Spleen (tissue), 11 donors: ENCODE results near the gene RET. TPM values are rescaled to one million over a fixed set of nuclear protein-coding genes. Genes with fewer than 3 reads are reported as not detected.
A peak's percentile ranks its signal among the peaks of the same experiment; 100 is the strongest.

Experiments
- DNase-seq: peaks from one replicate; pipeline ENCODE4 v3.0.0-alpha.2; 2020
- H3K27ac ChIP-seq, 8 donors: fragments of 200-600 bp; sonication (generic) in 7 of 8; 1 replicate in 4 of 8; 2 replicates in 4 of 8; pipeline versions ENCODE4 v1.5.0 to v1.8.0; 2016 to 2021; ENCODE audit warnings: inconsistent platforms in 4 of 8, mild to moderate bottlenecking in 4 of 8, moderate library complexity in 1 of 8
- H3K27me3 ChIP-seq, 7 donors: fragments of 200-600 bp; sonication (generic) in 6 of 7; replicated peaks in 1 of 7; 1 replicate in 4 of 7; 2 replicates in 3 of 7; pipeline versions ENCODE4 v1.5.0 to v1.8.0; 2016 to 2021; ENCODE audit warnings: inconsistent platforms in 3 of 7, mild to moderate bottlenecking in 1 of 7
- H3K36me3 ChIP-seq, 6 donors: fragments of 200-600 bp; sonication (generic) in 5 of 6; 1 replicate in 4 of 6; 2 replicates in 2 of 6; pipeline versions ENCODE4 v1.5.0 to v1.8.0; 2016 to 2021; ENCODE audit warnings: inconsistent platforms in 2 of 6
- H3K4me1 ChIP-seq, 6 donors: fragments of 200-600 bp; sonication (generic) in 5 of 6; 1 replicate in 3 of 6; 2 replicates in 3 of 6; pipeline versions ENCODE4 v1.5.0 to v1.8.0; 2016 to 2021; ENCODE audit warnings: inconsistent platforms in 3 of 6
- H3K4me3 ChIP-seq, 8 donors: fragments of 200-600 bp; sonication (generic) in 7 of 8; 1 replicate in 4 of 8; 2 replicates in 4 of 8; pipeline versions ENCODE4 v1.5.0 to v1.8.0; 2016 to 2021; ENCODE audit warnings: inconsistent platforms in 4 of 8, mild to moderate bottlenecking in 4 of 8, moderate library complexity in 2 of 8
- H3K9me3 ChIP-seq, 8 donors: fragments of 200-600 bp; sonication (generic) in 7 of 8; 1 replicate in 4 of 8; 2 replicates in 4 of 8; pipeline versions ENCODE4 v1.5.0 to v1.8.0; 2016 to 2021; ENCODE audit warnings: inconsistent platforms in 4 of 8
- POLR2A ChIP-seq, 3 donors: fragments of 450-650 bp; IDR thresholded peaks; one replicate each; pipeline ENCODE4 v1.5.1; 2017; ENCODE audit warnings: antibody characterized with exemption in 3 of 3, mild to moderate bottlenecking in 1 of 3
- POLR2AphosphoS5 ChIP-seq, 3 donors: sonication (generic); formaldehyde crosslinking; IDR thresholded peaks; one replicate each; pipeline ENCODE4 v1.5.1; 2017; ENCODE audit warnings: antibody characterized with exemption in 3 of 3
- WGBS, 5 donors: extraction: QIAGEN DNeasy Blood & Tissue Kit in 3 of 5; methylation state at CpG; one replicate each; pipeline versions ENCODE4 v1.1.5 to v1.1.7; 2013 to 2018; 5-methylcytosine and 5-hydroxymethylcytosine counted together
- intact Hi-C: fragments of 100-400 bp; cut with DNase I; formaldehyde crosslinking; loops from one replicate; pipeline ENCODE4 v1.15.0; 2023; ENCODE audit warnings: low total_unique reads
- polyA plus RNA-seq, 3 donors: library from polyadenylated mRNA; stranded (reverse); fragments of 200-250 nt; gene quantifications; one replicate each; pipeline ENCODE4 v1.2.1, GENCODE V29; 2013
- total RNA-seq, 7 donors: library from RNA; depleted of rRNA in 3 of 7; stranded (reverse); fragments of >200 nt in 3 of 7; fragmentation: NEBNext Ultra II Directional in 4 of 7; extraction: Animal tissue kit (Norgen Biotek cat#: 25700) in 4 of 7; gene quantifications; one replicate each; pipeline versions ENCODE4 v1.1.0 to v1.2.1, GENCODE V29; 2016 to 2021
- TF ChIP-seq, protein P1 (sequence below), 11 experiments: fragments of 200-600 bp in 7 of 11; fragments of 450-650 bp in 4 of 11; sonication (generic) in 4 of 11; IDR thresholded peaks in 8 of 11; conservative IDR thresholded peaks in 3 of 11; 1 replicate in 7 of 11; 2 replicates in 4 of 11; pipeline versions ENCODE4 v1.4.0 to v1.8.0; 2016 to 2021; ENCODE audit warnings: antibody characterized with exemption in 11 of 11, inconsistent platforms in 4 of 11, mild to moderate bottlenecking in 1 of 11
- donor health status: healthy with polysubstance abuse.
- donor health status: DM: no; HTN: no; CAD: no; lungs with moderate emphysema.
- donor health status: DM: no; HTN: no; CAD: no.
- donor health status: Bipolar disorder and iron deficiency.
- donor health status: healthy.
- donor health status: DM: no; HTN: no; CAD: no.
- donor health status: DM: yes; HTN: yes; CAD: no.

RET gene
- total and polyA plus RNA-seq, 10 donors: 0.02 to 0.54 (median 0.31) TPM; not detected in 2

DNA sequence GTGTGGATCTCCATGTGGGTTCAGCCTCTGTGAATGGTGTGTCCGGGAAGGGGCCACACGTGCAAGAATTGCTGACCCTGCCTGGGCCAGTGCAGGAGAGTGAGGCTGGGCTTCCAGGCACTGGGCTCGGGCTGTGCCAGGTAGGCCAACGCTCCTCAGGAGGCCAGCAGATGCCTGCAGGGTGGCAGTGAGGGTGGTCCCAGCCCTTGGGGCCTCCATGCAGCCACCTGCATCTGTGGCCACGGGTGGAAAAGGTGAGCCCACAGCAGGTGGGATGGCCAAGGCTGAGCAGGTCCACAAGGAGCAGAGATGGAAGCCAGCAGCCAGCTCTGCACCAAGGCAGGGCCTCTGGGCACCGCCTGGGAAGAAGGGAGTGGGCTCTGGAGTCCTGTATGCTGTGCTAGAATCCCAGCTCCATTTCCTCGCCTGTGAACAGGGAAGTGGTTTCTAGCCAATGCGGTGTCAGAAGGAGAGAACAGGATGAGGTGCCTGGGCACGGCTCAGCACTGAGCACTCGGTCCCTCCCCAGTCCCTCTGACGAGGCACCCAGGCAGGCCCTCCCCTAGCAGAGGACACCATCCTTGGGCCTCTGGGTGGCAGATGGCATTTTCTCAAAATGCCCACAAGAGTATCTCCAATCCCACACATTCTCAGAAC is 31.1 kb upstream of the RET start:
- intact Hi-C loops: no loop called here
- Histone ChIP-seq H3K36me3 (no peaks in the 10 kb centered on the region), H3K27me3 (peaks cover 0 to 15% (median 0%) of the 10 kb centered on the region in 7 donors), H3K4me3 (no peak overlapping the region), H3K4me1 (peaks cover 0 to 17% (median 6%) of the 10 kb centered on the region in 6 donors), H3K27ac (no peak overlapping the region), H3K9me3 (no peaks in the 10 kb centered on the region)
- peak; percentile 58 for DNase-seq
- WGBS, 5 donors: 51 to 71% (median 66%) methylated on average over 7 to 11 of the region's 11 CpGs
- no peak for TF ChIP-seq POLR2AphosphoS5 (IDR thresholded peaks at IDR 0.05)
- TF ChIP-seq, protein P1, sequence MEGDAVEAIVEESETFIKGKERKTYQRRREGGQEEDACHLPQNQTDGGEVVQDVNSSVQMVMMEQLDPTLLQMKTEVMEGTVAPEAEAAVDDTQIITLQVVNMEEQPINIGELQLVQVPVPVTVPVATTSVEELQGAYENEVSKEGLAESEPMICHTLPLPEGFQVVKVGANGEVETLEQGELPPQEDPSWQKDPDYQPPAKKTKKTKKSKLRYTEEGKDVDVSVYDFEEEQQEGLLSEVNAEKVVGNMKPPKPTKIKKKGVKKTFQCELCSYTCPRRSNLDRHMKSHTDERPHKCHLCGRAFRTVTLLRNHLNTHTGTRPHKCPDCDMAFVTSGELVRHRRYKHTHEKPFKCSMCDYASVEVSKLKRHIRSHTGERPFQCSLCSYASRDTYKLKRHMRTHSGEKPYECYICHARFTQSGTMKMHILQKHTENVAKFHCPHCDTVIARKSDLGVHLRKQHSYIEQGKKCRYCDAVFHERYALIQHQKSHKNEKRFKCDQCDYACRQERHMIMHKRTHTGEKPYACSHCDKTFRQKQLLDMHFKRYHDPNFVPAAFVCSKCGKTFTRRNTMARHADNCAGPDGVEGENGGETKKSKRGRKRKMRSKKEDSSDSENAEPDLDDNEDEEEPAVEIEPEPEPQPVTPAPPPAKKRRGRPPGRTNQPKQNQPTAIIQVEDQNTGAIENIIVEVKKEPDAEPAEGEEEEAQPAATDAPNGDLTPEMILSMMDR (IDR thresholded peaks at IDR 0.05 in 8 of 11, conservative IDR thresholded peaks at IDR 0.05 in 3 of 11): no peak
- TF ChIP-seq POLR2A (IDR thresholded peaks at IDR 0.05): no peak

DNA sequence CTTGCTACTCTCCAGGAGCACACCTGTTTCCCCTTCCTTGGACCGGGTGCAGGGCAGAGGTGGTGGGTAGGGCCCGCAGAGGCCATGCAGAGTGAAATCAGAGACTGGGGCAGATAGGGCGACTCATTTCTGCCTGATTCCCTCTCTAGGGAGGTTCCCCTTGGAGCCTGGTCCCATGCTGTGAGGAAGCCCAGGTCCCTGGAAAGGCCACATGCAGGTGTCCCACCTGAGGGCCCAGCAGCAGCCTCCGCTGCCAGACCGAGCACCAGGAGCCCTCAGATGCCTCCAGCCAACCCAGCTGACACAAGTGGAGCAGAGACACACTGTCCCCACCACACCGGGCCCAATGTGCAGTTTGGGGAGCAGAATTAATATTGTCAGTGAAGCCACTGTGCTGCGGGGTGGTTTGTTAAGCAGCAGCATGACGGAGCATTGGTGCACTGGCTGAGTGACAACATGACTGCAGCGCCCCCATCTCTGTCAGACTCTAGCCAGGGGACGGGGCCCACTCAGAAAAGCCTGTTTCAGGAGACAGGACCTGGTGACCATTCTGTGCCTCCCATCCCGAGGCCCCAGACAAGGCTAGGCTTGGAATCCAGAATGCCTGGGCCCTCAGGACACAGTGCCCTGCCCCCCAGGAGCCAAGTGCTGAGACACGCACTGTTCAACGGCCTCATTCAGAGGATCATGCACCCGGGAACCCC is 30.4 kb upstream of the RET start:
- 78 to 84% (median 79%) methylated on average over 9 to 14 of the region's 14 CpGs for WGBS, 5 donors
- H3K4me1 ChIP-seq: peaks cover 0 to 17% (median 6%) of the 10 kb centered on the region in 6 donors
- no peak overlapping the region for H3K27ac ChIP-seq
- H3K4me3 ChIP-seq: no peak overlapping the region
- TF ChIP-seq POLR2AphosphoS5 (IDR thresholded peaks at IDR 0.05): no peak
- TF ChIP-seq POLR2A (IDR thresholded peaks at IDR 0.05): no peak
- TF ChIP-seq, protein P1 (IDR thresholded peaks at IDR 0.05 in 8 of 11, conservative IDR thresholded peaks at IDR 0.05 in 3 of 11): no peak
- DNase-seq: no peak
- intact Hi-C loops: no loop called here
- no peaks in the 10 kb centered on the region for H3K9me3 ChIP-seq
- H3K36me3 ChIP-seq: no peaks in the 10 kb centered on the region
- peaks cover 0 to 19% (median 0%) of the 10 kb centered on the region in 7 donors for H3K27me3 ChIP-seq

- Histone ChIP-seq H3K27ac (no peak overlapping the region), H3K36me3 (no peaks in the 10 kb centered on the region), H3K4me1 (peaks cover 0 to 17% (median 6%) of the 10 kb centered on the region in 6 donors), H3K4me3 (no peak overlapping the region), H3K9me3 (no peaks in the 10 kb centered on the region), H3K27me3 (peaks cover 0 to 21% (median 0%) of the 10 kb centered on the region in 7 donors)
- 81 to 95% (median 84%) methylated on average over 8 of the region's 8 CpGs for WGBS, 5 donors
- TF ChIP-seq POLR2AphosphoS5 (IDR thresholded peaks at IDR 0.05) (no peak), POLR2A (IDR thresholded peaks at IDR 0.05) (no peak)
- TF ChIP-seq, protein P1 (IDR thresholded peaks at IDR 0.05 in 8 of 11, conservative IDR thresholded peaks at IDR 0.05 in 3 of 11): no peak
- no peak for DNase-seq
- intact Hi-C loops: no loop called here
Observed at GRCh38 chr10:43047288-43047970, 29.4 kb upstream of the RET start.
